A549 (cell line): ENCODE data around the gene GRID2IP. TPM values are rescaled to one million over a fixed set of nuclear protein-coding genes. Genes with fewer than 3 reads are reported as not detected.

Source experiments
- ATAC-seq, 2 experiments: fragments of 200-7000 bp in 1 of 2; fragments of >200 bp in 1 of 2; cut with Nextera tagmentation in 1 of 2; cut with Tn5 transposase in 1 of 2; 3 replicates each; pipeline versions ENCODE4 v1.8.0 to v1.9.1; 2018 to 2020; ENCODE audit warnings: mild to moderate bottlenecking in 1 of 2, moderate library complexity in 1 of 2
- CTCF ChIA-PET: fragments of 300-600 bp; sonication (Branson Sonifier 250); formaldehyde crosslinking; extraction: SDS; loops from one replicate; lab custom pipeline; 2021; ENCODE audit warnings: antibody characterized with exemption, inconsistent platforms; lab: Yijun Ruan, JAX
- POLR2A ChIA-PET: fragments of 350-600 bp; formaldehyde crosslinking; extraction: SDS; loops from one replicate; lab custom pipeline; 2021; ENCODE audit warnings: antibody characterized with exemption, inconsistent platforms; lab: Yijun Ruan, JAX
- DNase-seq, 2 experiments: peaks; one replicate each; pipeline versions ENCODE4 v3.0.0 to v3.0.0-alpha.2; 2011 to 2016; ENCODE audit warnings: low read depth in 1 of 2, low spot score in 1 of 2
- FAIRE-seq: peaks from 2 replicates; lab custom pipeline; 2011; peaks lifted over from hg19 to GRCh38; lab: Jason Lieb, UNC
- H3K27ac ChIP-seq, 2 experiments: fragments of >200 bp; sonication (Bioruptor Twin); formaldehyde crosslinking; 3 replicates each; pipeline ENCODE4 v1.5.1; 2016 to 2017
- H3K4me1 ChIP-seq: fragments of >200 bp; sonication (Bioruptor Twin); formaldehyde crosslinking; 3 replicates; pipeline ENCODE4 v1.6.1; 2016
- H3K4me2 ChIP-seq: fragments of >200 bp; sonication (Bioruptor Twin); formaldehyde crosslinking; 3 replicates; pipeline ENCODE4 v1.6.1; 2016
- H3K4me3 ChIP-seq: fragments of >200 bp; sonication (Bioruptor Twin); formaldehyde crosslinking; 3 replicates; pipeline ENCODE4 v1.5.1; 2016
- H3K9me3 ChIP-seq: fragments of >200 bp; sonication (Bioruptor Twin); formaldehyde crosslinking; 3 replicates; pipeline ENCODE4 v1.6.1; 2016
- ATOH8 ChIP-seq: fragments of 250-450 bp; sonication (Bioruptor Pico); IDR thresholded peaks from 2 replicates; pipeline ENCODE4 v1.5.0; 2020; ENCODE audit warnings: low read depth, mild to moderate bottlenecking, moderate library complexity
- CBX2 ChIP-seq: fragments of 200-600 bp; sonication (generic); IDR thresholded peaks from 2 replicates; pipeline ENCODE4 v1.6.1; 2016; ENCODE audit warnings: low read depth, mild to moderate bottlenecking, borderline replicate concordance
- CBX8 ChIP-seq: fragments of 200-600 bp; sonication (generic); IDR thresholded peaks from 2 replicates; pipeline ENCODE4 v1.6.1; 2016
- CTCF ChIP-seq: fragments of >200 bp; sonication (Bioruptor Twin); formaldehyde crosslinking; IDR thresholded peaks from 3 replicates; pipeline ENCODE4 v1.5.1; 2016
- EP300 ChIP-seq, 2 experiments: fragments of >200 bp; sonication (Bioruptor Twin); formaldehyde crosslinking; IDR thresholded peaks; 2 replicates in 1 of 2; 3 replicates in 1 of 2; pipeline ENCODE4 v1.6.1; 2016 to 2017
- ESRRA ChIP-seq: fragments of 150-350 bp; IDR thresholded peaks from 2 replicates; pipeline ENCODE4 v1.6.1; 2014; ENCODE audit warnings: mild to moderate bottlenecking, low read length, borderline replicate concordance
- FOSB ChIP-seq: fragments of 250-450 bp; sonication (Bioruptor Pico); IDR thresholded peaks from 2 replicates; pipeline ENCODE4 v1.5.0; 2020; ENCODE audit warnings: mild to moderate bottlenecking, moderate library complexity
- FOXS1 ChIP-seq: fragments of 250-450 bp; sonication (Bioruptor Pico); IDR thresholded peaks from 2 replicates; pipeline ENCODE4 v1.5.0; 2020; ENCODE audit warnings: mild to moderate bottlenecking, moderate library complexity
- HES2 ChIP-seq: fragments of >200 bp; sonication (Bioruptor Twin); formaldehyde crosslinking; IDR thresholded peaks from 2 replicates; pipeline ENCODE4 v1.6.1; 2016
- HEYL ChIP-seq: fragments of 250-450 bp; sonication (Bioruptor Pico); IDR thresholded peaks from 2 replicates; pipeline ENCODE4 v1.8.0; 2021; ENCODE audit warnings: mild to moderate bottlenecking, moderate library complexity
- HOXB13 ChIP-seq: fragments of 250-450 bp; sonication (Bioruptor Pico); IDR thresholded peaks from 2 replicates; pipeline ENCODE4 v1.5.0; 2020; ENCODE audit warnings: low read depth, mild to moderate bottlenecking, moderate library complexity
- KDM1A ChIP-seq: fragments of 200-600 bp; sonication (generic); IDR thresholded peaks from 2 replicates; pipeline ENCODE4 v1.6.1; 2016; ENCODE audit warnings: low read depth, mild to moderate bottlenecking
- MAFK ChIP-seq: fragments of 450-650 bp; IDR thresholded peaks from 2 replicates; pipeline ENCODE4 v1.6.1; 2014; ENCODE audit not compliant: partially characterized antibody
- MAX ChIP-seq: IDR thresholded peaks from 2 replicates; pipeline ENCODE4 v1.6.1; 2012
- MAZ ChIP-seq: fragments of 150-350 bp; IDR thresholded peaks from 2 replicates; pipeline ENCODE4 v1.6.1; 2014; ENCODE audit warnings: antibody characterized with exemption, low read depth, low read length, borderline replicate concordance
- MYC ChIP-seq: IDR thresholded peaks from 2 replicates; pipeline ENCODE4 v1.6.1; 2012; ENCODE audit warnings: mild to moderate bottlenecking, inconsistent platforms, low read length, improper control_type of control experiment, borderline replicate concordance
- NPAS2 ChIP-seq: fragments of 250-450 bp; sonication (Bioruptor Pico); IDR thresholded peaks from 2 replicates; pipeline ENCODE4 v1.8.0; 2022; ENCODE audit warnings: mild to moderate bottlenecking, moderate library complexity, borderline replicate concordance
- NR3C1 ChIP-seq: fragments of >200 bp; sonication (Bioruptor Twin); formaldehyde crosslinking; IDR thresholded peaks from 3 replicates; pipeline ENCODE4 v1.6.1; 2017
- PHF8 ChIP-seq: fragments of 200-600 bp; sonication (generic); IDR thresholded peaks from 2 replicates; pipeline ENCODE4 v1.6.1; 2016; ENCODE audit warnings: low read depth, mild to moderate bottlenecking, antibody characterized with exemption, moderate library complexity, borderline replicate concordance
- POLR2A ChIP-seq: IDR thresholded peaks from 2 replicates; pipeline ENCODE4 v1.6.1; 2012; ENCODE audit warnings: mild to moderate bottlenecking, low read length
- POLR2AphosphoS2 ChIP-seq: conservative IDR thresholded peaks from 2 replicates; pipeline ENCODE4 v1.6.1; 2012; ENCODE audit warnings: low read length, improper control_type of control experiment, inconsistent platforms
- RAD21 ChIP-seq, 2 experiments: fragments of >200 bp in 1 of 2; sonication (Bioruptor Twin) in 1 of 2; formaldehyde crosslinking in 1 of 2; IDR thresholded peaks in 1 of 2; conservative IDR thresholded peaks in 1 of 2; 2 replicates in 1 of 2; 3 replicates in 1 of 2; pipeline ENCODE4 v1.6.1; 2012 to 2018; ENCODE audit warnings: inconsistent platforms in 1 of 2
- RCOR1 ChIP-seq: fragments of 150-350 bp; IDR thresholded peaks from 2 replicates; pipeline ENCODE4 v1.6.1; 2014; ENCODE audit warnings: antibody characterized with exemption, low read length, low read depth
- REST ChIP-seq: fragments of 200-600 bp; sonication (generic); IDR thresholded peaks from 2 replicates; pipeline ENCODE4 v1.6.1; 2016; ENCODE audit warnings: antibody characterized with exemption, mild to moderate bottlenecking, moderate library complexity
- SMC3 ChIP-seq: fragments of >200 bp; sonication (Bioruptor Twin); formaldehyde crosslinking; IDR thresholded peaks from 3 replicates; pipeline ENCODE4 v1.6.1; 2018; ENCODE audit warnings: inconsistent platforms
- TFCP2L1 ChIP-seq: fragments of 250-450 bp; sonication (Bioruptor Pico); IDR thresholded peaks from 2 replicates; pipeline ENCODE4 v1.5.0; 2021; ENCODE audit warnings: mild to moderate bottlenecking
- ZC3H11A ChIP-seq: fragments of 450-650 bp; IDR thresholded peaks from 2 replicates; pipeline ENCODE4 v1.6.1; 2014; ENCODE audit warnings: antibody characterized with exemption, mild to moderate bottlenecking
- ZSCAN20 ChIP-seq: fragments of 250-450 bp; sonication (Bioruptor Pico); IDR thresholded peaks from 2 replicates; pipeline ENCODE4 v1.8.0; 2022; ENCODE audit warnings: mild to moderate bottlenecking, moderate library complexity
- WGBS: methylation state at CpG from one replicate; pipeline ENCODE4 v1.1.6; 2017; ENCODE audit errors: missing lambda C conversion rate; 5-methylcytosine and 5-hydroxymethylcytosine counted together
- polyA plus RNA-seq, 4 experiments: library from polyadenylated mRNA; depleted of rRNA in 3 of 4; stranded (reverse); fragments of >200 nt; fragmentation: RNase III in 1 of 4; extraction: RNeasy Plus Mini Kit Qiagen cat#74134 plus additional on column Dnase treatment in 1 of 4; gene quantifications; 2 replicates in 3 of 4; 3 replicates in 1 of 4; pipeline ENCODE4 v1.2.3, GENCODE V29; 2011 to 2017
- TF ChIP-seq, protein P1 (sequence below): fragments of 150-350 bp; IDR thresholded peaks from 2 replicates; pipeline ENCODE4 v1.6.1; 2014; ENCODE audit warnings: low read depth, mild to moderate bottlenecking, low read length
- TF ChIP-seq, protein P2 (sequence below): IDR thresholded peaks from 2 replicates; pipeline ENCODE4 v1.6.1; 2012; ENCODE audit warnings: low read depth, borderline replicate concordance

Gene GRID2IP
- polyA plus RNA-seq, 2 of the 4 experiments (the other 2 are of a cell fraction) = not detected

- Histone ChIP-seq H3K4me3 (no peak overlapping the region), H3K4me1 (0 out of 3 replicates have a peak, but pooled peaks cover 3% of the 10 kb centered on the region), H3K9me3 (no peaks in the 10 kb centered on the region), H3K4me2 (no peak overlapping the region), H3K27ac (no peak overlapping the region)
- FAIRE-seq (no peak), ATAC-seq (no peak), DNase-seq (no peak)
- ChIA-PET POLR2A (interaction anchor here (1.4 kb wide), 1 partner anchor 35 kb away, joined by 8 read pairs; the partner anchor contains the start of gene INTS15), CTCF (interaction anchor here (0.6 to 2.0 kb wide), 6 partner anchors 10 to 358 kb away, joined by 3 to 7 read pairs (median 4); partner anchors contain the start of gene INTS15)
- 70% methylated on average over 7 of the region's 7 CpGs for WGBS
- no peak for TF ChIP-seq HOXB13 (CRISPR knock-in tag)
- TF ChIP-seq PHF8 = no peak
- no peak for TF ChIP-seq MAFK
- no peak for TF ChIP-seq EP300 (IDR thresholded peaks at IDR 0.05)
- no peak for TF ChIP-seq MAZ
- no peak for TF ChIP-seq NPAS2
- no peak for TF ChIP-seq FOSB (CRISPR knock-in tag)
- no peak for TF ChIP-seq MYC
- no peak for TF ChIP-seq RCOR1
- TF ChIP-seq POLR2A = no peak
- no peak for TF ChIP-seq CBX8
- TF ChIP-seq ZC3H11A = no peak
- TF ChIP-seq HES2 = no peak
- TF ChIP-seq RAD21 (conservative IDR thresholded peaks at IDR 0.05 in 1 of 2, IDR thresholded peaks at IDR 0.05 in 1 of 2) = no peak
- no peak for TF ChIP-seq ATOH8 (CRISPR knock-in tag)
- TF ChIP-seq ESRRA = no peak
Measured at GRCh38 chr7:6554848-6555247, 3.6 kb upstream of the GRID2IP start.

DNA sequence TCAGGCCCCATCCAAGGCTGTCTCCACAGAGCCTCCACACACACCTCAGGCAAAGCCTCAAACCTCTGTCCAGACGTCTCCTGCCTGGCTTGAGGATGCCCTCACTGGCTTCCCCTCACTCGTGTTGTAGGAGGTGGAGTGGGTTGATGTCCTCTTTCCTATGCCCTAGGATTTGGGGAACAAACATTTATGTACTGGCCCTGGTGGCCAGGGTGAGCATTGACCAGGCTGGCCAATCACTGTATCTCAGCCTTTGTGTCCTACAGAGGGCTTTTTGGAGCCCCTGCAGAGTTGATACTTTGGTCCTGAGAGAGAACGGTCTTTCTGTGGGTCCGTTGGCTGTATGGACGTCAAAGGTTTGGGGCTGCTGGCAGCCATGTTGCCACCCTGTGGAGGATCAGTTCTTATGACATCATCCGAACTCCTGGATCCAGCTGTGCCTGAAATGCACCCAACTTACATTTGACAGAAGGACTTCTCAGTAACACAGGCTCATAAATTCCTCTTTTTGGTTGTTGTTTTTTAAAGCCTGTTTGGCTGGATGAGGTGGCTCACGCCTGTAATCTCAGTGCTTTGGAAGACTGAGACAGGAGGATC, 2.3 kb upstream of the GRID2IP start:
- ATAC-seq = peak; percentile 79 to 80
- FAIRE-seq = no peak
- 52% methylated on average over 7 of the region's 7 CpGs for WGBS
- no peak for TF ChIP-seq TFCP2L1 (CRISPR knock-in tag)
- TF ChIP-seq HEYL (CRISPR knock-in tag) = no peak
- no peak for TF ChIP-seq KDM1A
- no peak for TF ChIP-seq SMC3
- no peak for TF ChIP-seq POLR2AphosphoS2
- TF ChIP-seq, protein P1, sequence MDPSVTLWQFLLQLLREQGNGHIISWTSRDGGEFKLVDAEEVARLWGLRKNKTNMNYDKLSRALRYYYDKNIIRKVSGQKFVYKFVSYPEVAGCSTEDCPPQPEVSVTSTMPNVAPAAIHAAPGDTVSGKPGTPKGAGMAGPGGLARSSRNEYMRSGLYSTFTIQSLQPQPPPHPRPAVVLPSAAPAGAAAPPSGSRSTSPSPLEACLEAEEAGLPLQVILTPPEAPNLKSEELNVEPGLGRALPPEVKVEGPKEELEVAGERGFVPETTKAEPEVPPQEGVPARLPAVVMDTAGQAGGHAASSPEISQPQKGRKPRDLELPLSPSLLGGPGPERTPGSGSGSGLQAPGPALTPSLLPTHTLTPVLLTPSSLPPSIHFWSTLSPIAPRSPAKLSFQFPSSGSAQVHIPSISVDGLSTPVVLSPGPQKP = no peak
- TF ChIP-seq, protein P2, sequence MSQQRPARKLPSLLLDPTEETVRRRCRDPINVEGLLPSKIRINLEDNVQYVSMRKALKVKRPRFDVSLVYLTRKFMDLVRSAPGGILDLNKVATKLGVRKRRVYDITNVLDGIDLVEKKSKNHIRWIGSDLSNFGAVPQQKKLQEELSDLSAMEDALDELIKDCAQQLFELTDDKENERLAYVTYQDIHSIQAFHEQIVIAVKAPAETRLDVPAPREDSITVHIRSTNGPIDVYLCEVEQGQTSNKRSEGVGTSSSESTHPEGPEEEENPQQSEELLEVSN = no peak
- TF ChIP-seq FOXS1 (CRISPR knock-in tag) = no peak
- no peak for TF ChIP-seq REST
- no peak for TF ChIP-seq NR3C1
- no peak for TF ChIP-seq MAX
- TF ChIP-seq RCOR1 = no peak
- TF ChIP-seq CBX2 = no peak
- TF ChIP-seq CTCF = no peak
- TF ChIP-seq ZSCAN20 (CRISPR knock-in tag) = no peak

More for the DNA sequence above, 2.3 kb upstream of the GRID2IP start:
- ChIA-PET POLR2A (interaction anchor here (0.6 to 1.4 kb wide), 2 partner anchors 36 to 106 kb away, joined by 7 to 8 read pairs; partner anchors contain the start of genes DAGLB and INTS15), CTCF (interaction anchor here (0.7 to 2.0 kb wide), 4 partner anchors 23 to 38 kb away, joined by 3 to 7 read pairs (median 4); partner anchors contain the start of gene INTS15)
- H3K4me2 ChIP-seq = no peak overlapping the region
- H3K4me1 ChIP-seq = no peaks in the 10 kb centered on the region
- H3K9me3 ChIP-seq = no peaks in the 10 kb centered on the region
- H3K4me3 ChIP-seq = no peak overlapping the region
- no peak for DNase-seq
- no peak overlapping the region for H3K27ac ChIP-seq
